Right lobe of liver (tissue), 4 donors: ENCODE results near the gene ELANE.

Experiments
- CTCF ChIP-seq, 4 donors: fragments of 200-600 bp in 3 of 4; fragments of 450-650 bp in 1 of 4; IDR thresholded peaks; one replicate each; pipeline versions ENCODE4 v1.5.1 to v1.8.0; 2016 to 2022; ENCODE audit warnings: antibody characterized with exemption in 4 of 4, mild to moderate bottlenecking in 2 of 4
- POLR2A ChIP-seq: fragments of 450-650 bp; IDR thresholded peaks from one replicate; pipeline ENCODE4 v1.6.1; 2017; ENCODE audit warnings: antibody characterized with exemption, mild to moderate bottlenecking
- donor health status: DM: no; HTN: no; CAD: no.
- donor health status: DM: no; HTN: no; CAD: no.
- donor health status: DM: no; HTN: yes; CAD: no.

GRCh38 chr19:840519-841206, 11.4 kb upstream of the ELANE start, which contains the start of gene PRTN3:
- no peak for TF ChIP-seq CTCF (IDR thresholded peaks at IDR 0.05)
- TF ChIP-seq POLR2A: no peak
